Endothelial cell of coronary artery (primary cell): ENCODE results near the gene RBP7. TPM values are rescaled to one million over a fixed set of nuclear protein-coding genes. Genes with fewer than 3 reads are reported as not detected.

Experiments
- total RNA-seq: library from RNA; depleted of rRNA; stranded (reverse); fragments of >200 nt; gene quantifications from 2 replicates; pipeline ENCODE4 v1.2.3, GENCODE V29; 2014

RBP7 gene
- total RNA-seq: 0.28 TPM in 1 of 2 replicates, not detected in the other

GRCh38 chr1:9996624-9997582 is at the start of gene RBP7:
RBP7 (plus strand) TSS chr1:9997228; CDS start chr1:9997259, 31 bp downstream.

GRCh38 chr1:10032590-10033358 is 35.7 kb downstream of the RBP7 start, which contains the start of gene UBE4B:
UBE4B (plus strand) TSS chr1:10032958; CDS start chr1:10033671, 713 bp downstream.

Other genes starting within 250 kb of the RBP7 start
- 71.3 and 128 TPM in 2 replicates for gene CLSTN1, start 173.3 kb upstream of the RBP7 start, total RNA-seq
- gene CTNNBIP1, start 87.0 kb upstream of the RBP7 start, total RNA-seq: 49.1 and 67.2 TPM in 2 replicates
- gene LZIC, start 53.8 kb upstream of the RBP7 start, total RNA-seq: 22.8 and 26.5 TPM in 2 replicates
- gene NMNAT1, start 53.8 kb upstream of the RBP7 start, total RNA-seq: 10.7 and 13.1 TPM in 2 replicates
- 19.6 and 21.0 TPM in 2 replicates for gene UBE4B, start 35.7 kb downstream of the RBP7 start, total RNA-seq
- 24.9 and 35.8 TPM in 2 replicates for gene KIF1B, start 213.3 kb downstream of the RBP7 start, total RNA-seq